GM19239 (cell line): ENCODE data around the gene CASZ1.

Experiments used
- DNase-seq: peaks from one replicate; pipeline ENCODE4 v3.0.0; 2011; ENCODE audit warnings: low spot score; ENCODE audit not compliant: insufficient read length
- FAIRE-seq: peaks from 2 replicates; lab custom pipeline; 2011; peaks lifted over from hg19 to GRCh38; lab: Jason Lieb, UNC

CASZ1 gene, protein sequence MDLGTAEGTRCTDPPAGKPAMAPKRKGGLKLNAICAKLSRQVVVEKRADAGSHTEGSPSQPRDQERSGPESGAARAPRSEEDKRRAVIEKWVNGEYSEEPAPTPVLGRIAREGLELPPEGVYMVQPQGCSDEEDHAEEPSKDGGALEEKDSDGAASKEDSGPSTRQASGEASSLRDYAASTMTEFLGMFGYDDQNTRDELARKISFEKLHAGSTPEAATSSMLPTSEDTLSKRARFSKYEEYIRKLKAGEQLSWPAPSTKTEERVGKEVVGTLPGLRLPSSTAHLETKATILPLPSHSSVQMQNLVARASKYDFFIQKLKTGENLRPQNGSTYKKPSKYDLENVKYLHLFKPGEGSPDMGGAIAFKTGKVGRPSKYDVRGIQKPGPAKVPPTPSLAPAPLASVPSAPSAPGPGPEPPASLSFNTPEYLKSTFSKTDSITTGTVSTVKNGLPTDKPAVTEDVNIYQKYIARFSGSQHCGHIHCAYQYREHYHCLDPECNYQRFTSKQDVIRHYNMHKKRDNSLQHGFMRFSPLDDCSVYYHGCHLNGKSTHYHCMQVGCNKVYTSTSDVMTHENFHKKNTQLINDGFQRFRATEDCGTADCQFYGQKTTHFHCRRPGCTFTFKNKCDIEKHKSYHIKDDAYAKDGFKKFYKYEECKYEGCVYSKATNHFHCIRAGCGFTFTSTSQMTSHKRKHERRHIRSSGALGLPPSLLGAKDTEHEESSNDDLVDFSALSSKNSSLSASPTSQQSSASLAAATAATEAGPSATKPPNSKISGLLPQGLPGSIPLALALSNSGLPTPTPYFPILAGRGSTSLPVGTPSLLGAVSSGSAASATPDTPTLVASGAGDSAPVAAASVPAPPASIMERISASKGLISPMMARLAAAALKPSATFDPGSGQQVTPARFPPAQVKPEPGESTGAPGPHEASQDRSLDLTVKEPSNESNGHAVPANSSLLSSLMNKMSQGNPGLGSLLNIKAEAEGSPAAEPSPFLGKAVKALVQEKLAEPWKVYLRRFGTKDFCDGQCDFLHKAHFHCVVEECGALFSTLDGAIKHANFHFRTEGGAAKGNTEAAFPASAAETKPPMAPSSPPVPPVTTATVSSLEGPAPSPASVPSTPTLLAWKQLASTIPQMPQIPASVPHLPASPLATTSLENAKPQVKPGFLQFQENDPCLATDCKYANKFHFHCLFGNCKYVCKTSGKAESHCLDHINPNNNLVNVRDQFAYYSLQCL (N-terminal part only)

DNA sequence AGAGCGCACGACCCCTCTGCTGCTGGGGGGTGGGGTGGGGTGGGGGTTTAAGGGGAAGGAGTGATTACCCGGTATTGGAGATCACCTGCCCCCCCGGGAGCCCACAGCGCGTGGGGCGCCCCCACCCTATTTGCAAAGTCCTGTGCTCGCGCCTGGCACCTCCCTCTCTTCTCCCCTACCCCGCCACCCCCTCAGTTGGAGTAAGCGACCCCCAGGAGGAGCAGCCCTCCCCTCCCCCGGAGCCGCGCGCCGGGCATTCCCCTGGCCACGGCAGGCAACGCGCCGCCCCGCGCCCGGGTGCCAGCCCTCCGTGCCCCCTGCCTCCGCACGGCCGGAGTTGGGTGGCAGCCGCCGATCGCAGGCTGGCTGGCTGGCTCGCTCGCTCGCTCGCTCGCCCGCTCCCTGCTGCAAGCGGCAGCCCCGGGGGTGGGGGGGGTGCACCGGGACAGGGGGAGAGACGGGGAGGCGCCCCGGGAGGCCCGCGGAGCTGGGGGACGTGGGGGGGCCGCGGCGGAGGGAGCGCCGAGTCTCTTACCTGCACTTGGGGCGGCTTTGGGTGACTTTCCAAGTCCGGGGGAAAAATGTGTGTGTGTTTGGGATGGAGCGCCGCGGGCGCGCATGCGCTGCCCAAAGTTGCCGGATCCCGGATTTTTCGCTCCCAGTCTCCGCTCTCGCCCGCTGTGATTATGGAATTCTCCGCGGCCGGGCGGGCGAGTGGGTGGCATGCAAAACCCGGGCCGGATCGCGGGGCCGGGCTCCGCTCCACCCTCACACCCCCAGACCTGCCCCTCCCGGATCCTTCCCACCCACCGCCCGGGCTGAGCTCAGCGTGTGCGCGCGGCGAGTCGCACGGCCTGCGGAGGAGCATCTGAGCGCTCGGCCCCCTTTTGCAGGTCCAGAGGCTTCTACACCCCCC, at the start of gene CASZ1:
Gene CASZ1 (minus strand): TSS at position 618 of the 916 bp plus-strand sequence. CDS start 102,757 bp downstream, outside the sequence.
- FAIRE-seq (no peak), DNase-seq (no peak)

DNA sequence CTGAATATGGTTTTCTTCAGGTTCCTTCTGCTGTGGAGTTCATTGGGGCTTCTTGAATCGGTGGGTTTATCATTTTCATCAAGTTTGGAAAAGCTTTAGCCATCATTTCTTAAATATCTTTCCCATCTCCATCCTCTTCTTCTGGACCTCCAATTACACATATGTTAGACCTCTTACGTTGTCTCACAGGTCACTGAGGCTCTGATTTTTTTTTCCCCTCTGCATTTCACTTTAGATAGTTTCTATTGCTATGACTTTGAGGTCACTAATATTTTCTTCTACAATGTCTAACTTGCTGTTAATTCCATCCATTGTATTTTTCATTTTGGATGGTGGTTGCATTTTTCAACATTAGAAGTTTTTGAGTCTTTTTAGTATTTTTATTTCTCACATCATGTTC, 47.3 kb upstream of the CASZ1 start:
- FAIRE-seq (no peak), DNase-seq (no peak)

DNA sequence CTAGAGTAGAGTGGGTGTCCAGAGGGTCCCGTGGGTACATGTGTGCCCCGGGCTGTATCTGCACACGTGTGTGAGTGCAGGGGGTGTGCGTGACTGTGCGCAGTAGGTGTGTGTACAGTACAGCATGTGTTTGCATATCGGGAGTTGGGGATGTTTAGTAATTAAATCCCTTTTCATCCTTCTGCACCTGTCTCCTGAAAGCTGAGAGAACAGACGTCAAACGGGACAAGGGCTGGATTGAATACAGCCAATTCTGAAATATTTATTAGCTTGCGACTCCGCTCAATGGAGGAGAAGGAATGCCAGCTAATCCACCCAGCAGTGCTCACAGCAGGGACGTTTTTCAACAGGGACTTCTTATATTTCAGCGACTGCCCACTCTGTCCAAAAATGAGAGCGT, 44.7 kb upstream of the CASZ1 start:
- no peak for FAIRE-seq
- no peak for DNase-seq

GRCh38 chr1:10839188-10839770, 42.8 kb upstream of the CASZ1 start:
- DNase-seq, result no peak
- FAIRE-seq, result no peak

DNA sequence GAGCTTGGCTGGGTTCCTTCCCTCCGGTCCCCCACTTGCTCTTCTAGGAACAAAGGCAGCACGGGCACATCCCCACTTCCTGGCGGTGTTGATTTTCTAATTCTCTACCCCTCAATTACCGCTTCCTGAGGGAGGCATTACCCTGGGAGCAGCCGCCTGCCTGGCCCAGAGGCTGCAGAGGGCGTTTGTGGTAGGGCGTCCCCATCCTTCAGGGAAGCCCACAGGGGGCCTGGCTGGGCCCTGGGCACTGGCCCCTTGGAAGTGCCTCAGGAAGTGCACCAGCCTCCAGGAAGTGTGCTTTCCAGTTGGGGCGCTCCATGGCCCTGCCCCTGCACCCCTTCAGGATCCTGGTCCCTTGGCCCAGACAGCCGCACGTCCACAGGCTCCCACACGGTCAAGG, 42.1 kb upstream of the CASZ1 start:
- no peak for FAIRE-seq
- no peak for DNase-seq

DNA sequence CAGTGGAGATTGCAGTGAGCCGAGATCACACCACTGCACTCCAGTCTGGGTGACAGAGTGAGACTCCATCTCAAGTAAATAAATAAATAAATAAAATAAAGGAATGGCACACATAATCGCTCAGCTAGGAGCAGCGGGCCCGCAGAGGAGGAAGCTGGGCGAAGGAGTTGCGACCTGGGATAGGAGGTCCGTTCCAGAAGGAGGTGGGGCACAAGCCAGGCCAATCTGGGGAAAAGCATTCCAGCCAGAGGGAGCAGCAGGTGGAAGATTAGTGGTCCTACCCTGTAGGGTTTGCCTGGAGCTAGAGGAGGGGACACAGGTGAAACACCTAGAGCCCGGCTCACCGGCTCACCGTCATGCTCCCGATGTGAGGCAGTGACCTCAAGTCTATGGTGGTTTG, 40.3 kb upstream of the CASZ1 start:
- no peak for DNase-seq
- no peak for FAIRE-seq

DNA sequence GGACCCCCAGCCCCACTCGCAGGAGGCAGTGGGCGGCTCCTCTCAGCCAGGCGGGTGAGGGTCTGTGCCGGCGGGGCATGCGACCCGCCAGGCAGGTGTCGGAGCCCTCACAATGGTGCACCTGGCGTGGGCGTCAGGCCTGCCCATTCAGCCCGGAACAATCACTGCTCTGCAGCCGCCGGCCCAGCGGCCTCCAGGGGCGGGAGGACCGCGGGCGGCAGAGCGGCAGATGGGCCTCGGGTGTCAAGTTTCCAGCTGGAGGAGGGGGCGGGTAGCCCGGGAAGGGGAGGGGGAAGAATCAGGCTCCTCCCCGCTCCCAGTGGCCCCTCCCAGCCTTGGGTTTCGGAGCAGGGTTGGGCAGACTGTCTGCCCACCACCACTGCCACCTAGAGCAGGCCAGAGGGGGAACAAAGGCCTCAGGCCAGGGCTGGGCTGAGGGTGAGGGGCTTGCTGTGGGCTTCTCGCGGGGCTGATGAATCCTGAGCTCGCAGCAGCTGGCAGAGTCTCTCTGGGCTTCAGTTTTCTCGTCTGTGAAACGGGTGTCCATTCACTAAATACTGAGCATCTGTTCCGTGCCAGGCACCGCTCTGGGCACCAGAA, 39.5 kb upstream of the CASZ1 start:
- no peak for DNase-seq

DNA sequence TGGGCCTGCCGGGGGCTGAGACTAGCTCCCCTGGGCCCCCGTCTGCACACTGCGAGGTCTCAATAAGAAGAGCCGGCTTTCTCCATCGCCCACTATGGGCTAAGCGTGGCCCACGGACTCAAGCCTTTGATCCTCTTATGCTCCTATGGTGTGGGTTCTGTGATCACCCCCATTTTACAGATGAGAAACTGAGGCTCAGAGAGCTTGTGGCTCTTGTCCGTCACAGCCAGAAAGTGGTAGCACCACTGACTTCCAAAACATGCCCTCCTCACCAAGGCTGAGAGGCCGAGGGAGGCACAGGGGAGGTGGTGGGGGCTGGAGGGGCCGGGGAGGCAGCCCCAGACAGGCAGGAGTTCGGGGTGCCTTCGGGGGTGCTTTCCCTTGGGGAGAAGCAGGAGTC, 39.0 kb upstream of the CASZ1 start:
- FAIRE-seq (no peak), DNase-seq (no peak)

More for the DNA sequence above, 39.5 kb upstream of the CASZ1 start:
- FAIRE-seq, result no peak

- DNase-seq, result no peak
- FAIRE-seq, result no peak
These were observed 38.4 kb upstream of the CASZ1 start for GRCh38 chr1:10834770-10835412.

- FAIRE-seq (no peak), DNase-seq (no peak)
These were observed 37.4 kb upstream of the CASZ1 start for GRCh38 chr1:10833630-10834557.

DNA sequence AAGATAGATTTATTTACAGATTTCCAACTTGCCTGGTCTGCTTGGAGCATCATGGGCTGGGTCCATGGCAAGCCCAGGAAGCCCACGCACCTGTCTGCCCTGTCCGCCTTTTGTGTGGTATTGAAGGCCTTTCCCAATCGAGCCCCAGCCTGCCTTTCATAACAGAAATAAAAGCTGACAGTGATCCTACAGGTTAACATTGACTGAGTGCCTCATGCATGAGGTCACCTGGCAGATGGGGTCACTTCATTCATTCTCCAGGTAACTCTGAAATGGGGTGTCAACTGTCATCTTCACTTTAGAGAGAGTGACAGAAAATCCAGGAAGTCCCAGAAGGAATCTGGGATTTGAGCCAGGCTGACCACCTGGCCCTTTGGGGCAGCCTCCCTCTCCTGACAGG, 36.3 kb upstream of the CASZ1 start:
- FAIRE-seq (no peak), DNase-seq (no peak)

DNA sequence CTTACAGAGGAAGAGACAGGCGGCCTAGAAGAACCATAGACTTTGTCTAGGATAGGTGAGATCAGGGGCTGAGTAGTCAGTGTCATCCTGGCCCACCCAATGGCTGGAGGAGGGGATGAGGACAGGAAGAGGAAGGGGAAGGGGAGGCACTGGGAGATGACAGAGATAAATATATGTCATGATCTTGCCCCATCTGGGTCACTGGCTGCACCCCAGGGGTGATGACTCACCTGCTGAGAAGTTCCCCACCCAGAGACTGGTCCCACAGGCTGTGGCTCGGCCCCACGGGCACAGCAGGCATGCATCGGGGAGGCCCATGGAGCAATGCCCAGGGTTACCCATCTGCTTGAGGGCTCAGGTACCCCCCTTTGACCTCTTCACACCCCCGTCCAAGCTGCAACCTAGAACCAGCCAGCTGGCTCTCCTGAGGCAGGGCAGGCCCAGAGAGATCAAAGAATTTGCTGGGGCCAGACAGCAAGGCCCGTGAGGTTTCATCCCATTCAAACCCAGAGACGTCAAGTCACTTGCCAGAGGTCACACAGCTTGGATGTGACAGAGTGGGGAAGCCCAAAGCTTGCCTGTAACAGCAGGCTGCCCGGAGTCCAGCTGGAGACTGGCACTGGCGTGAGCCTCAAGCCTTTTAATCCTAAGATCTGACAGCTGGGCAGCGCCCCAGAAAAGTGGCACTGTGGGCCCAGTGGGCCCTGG, 34.7 kb upstream of the CASZ1 start:
- no peak for FAIRE-seq
- no peak for DNase-seq

- no peak for FAIRE-seq
- DNase-seq, result no peak
These were observed 33.6 kb upstream of the CASZ1 start for GRCh38 chr1:10829965-10830515.

- FAIRE-seq (no peak), DNase-seq (no peak)
These were observed 32.8 kb upstream of the CASZ1 start for GRCh38 chr1:10829067-10829818.
